A549 (cell line): ENCODE data around the gene F8. TPM values are rescaled to one million over a fixed set of nuclear protein-coding genes. Genes with fewer than 3 reads are reported as not detected.

Experiments
- ATAC-seq, 2 experiments: fragments of 200-7000 bp in 1 of 2; fragments of >200 bp in 1 of 2; cut with Nextera tagmentation in 1 of 2; cut with Tn5 transposase in 1 of 2; 3 replicates each; pipeline versions ENCODE4 v1.8.0 to v1.9.1; 2018 to 2020; ENCODE audit warnings: mild to moderate bottlenecking in 1 of 2, moderate library complexity in 1 of 2
- CTCF ChIA-PET: fragments of 300-600 bp; sonication (Branson Sonifier 250); formaldehyde crosslinking; extraction: SDS; loops from one replicate; lab custom pipeline; 2021; ENCODE audit warnings: antibody characterized with exemption, inconsistent platforms; lab: Yijun Ruan, JAX
- POLR2A ChIA-PET: fragments of 350-600 bp; formaldehyde crosslinking; extraction: SDS; loops from one replicate; lab custom pipeline; 2021; ENCODE audit warnings: antibody characterized with exemption, inconsistent platforms; lab: Yijun Ruan, JAX
- DNase-seq, 2 experiments: peaks; one replicate each; pipeline versions ENCODE4 v3.0.0 to v3.0.0-alpha.2; 2011 to 2016; ENCODE audit warnings: low read depth in 1 of 2, low spot score in 1 of 2
- FAIRE-seq: peaks from 2 replicates; lab custom pipeline; 2011; peaks lifted over from hg19 to GRCh38; lab: Jason Lieb, UNC
- H3K27ac ChIP-seq, 2 experiments: fragments of >200 bp; sonication (Bioruptor Twin); formaldehyde crosslinking; 3 replicates each; pipeline ENCODE4 v1.5.1; 2016 to 2017
- H3K4me1 ChIP-seq: fragments of >200 bp; sonication (Bioruptor Twin); formaldehyde crosslinking; 3 replicates; pipeline ENCODE4 v1.6.1; 2016
- H3K4me2 ChIP-seq: fragments of >200 bp; sonication (Bioruptor Twin); formaldehyde crosslinking; 3 replicates; pipeline ENCODE4 v1.6.1; 2016
- H3K4me3 ChIP-seq: fragments of >200 bp; sonication (Bioruptor Twin); formaldehyde crosslinking; 3 replicates; pipeline ENCODE4 v1.5.1; 2016
- H3K9me3 ChIP-seq: fragments of >200 bp; sonication (Bioruptor Twin); formaldehyde crosslinking; 3 replicates; pipeline ENCODE4 v1.6.1; 2016
- ATOH8 ChIP-seq: fragments of 250-450 bp; sonication (Bioruptor Pico); IDR thresholded peaks from 2 replicates; pipeline ENCODE4 v1.5.0; 2020; ENCODE audit warnings: low read depth, mild to moderate bottlenecking, moderate library complexity
- BHLHE40 ChIP-seq: IDR thresholded peaks from 2 replicates; pipeline ENCODE4 v1.6.1; 2012; ENCODE audit warnings: low read depth, low read length, inconsistent platforms
- CBX8 ChIP-seq: fragments of 200-600 bp; sonication (generic); IDR thresholded peaks from 2 replicates; pipeline ENCODE4 v1.6.1; 2016
- CEBPB ChIP-seq, 2 experiments: fragments of >200 bp in 1 of 2; sonication (Bioruptor Twin) in 1 of 2; formaldehyde crosslinking in 1 of 2; IDR thresholded peaks; 2 replicates each; pipeline ENCODE4 v1.6.1; 2012 to 2016
- CHD2 ChIP-seq: fragments of 150-350 bp; IDR thresholded peaks from 2 replicates; pipeline ENCODE4 v1.6.1; 2014; ENCODE audit warnings: low read length; ENCODE audit not compliant: partially characterized antibody
- CHD4 ChIP-seq: fragments of 200-600 bp; sonication (generic); IDR thresholded peaks from 2 replicates; pipeline ENCODE4 v1.6.1; 2016; ENCODE audit warnings: antibody characterized with exemption, mild to moderate bottlenecking, borderline replicate concordance
- EHMT2 ChIP-seq: fragments of 200-600 bp; sonication (generic); IDR thresholded peaks from 2 replicates; pipeline ENCODE4 v1.6.1; 2016; ENCODE audit warnings: antibody characterized with exemption, low read depth, mild to moderate bottlenecking, moderate library complexity
- ELK1 ChIP-seq: fragments of 150-350 bp; IDR thresholded peaks from 2 replicates; pipeline ENCODE4 v1.6.1; 2014; ENCODE audit warnings: low read depth, mild to moderate bottlenecking, low read length
- EP300 ChIP-seq, 2 experiments: fragments of >200 bp; sonication (Bioruptor Twin); formaldehyde crosslinking; IDR thresholded peaks; 2 replicates in 1 of 2; 3 replicates in 1 of 2; pipeline ENCODE4 v1.6.1; 2016 to 2017
- GATA3 ChIP-seq: IDR thresholded peaks from 2 replicates; pipeline ENCODE4 v1.6.1; 2012; ENCODE audit warnings: borderline replicate concordance
- HES2 ChIP-seq: fragments of >200 bp; sonication (Bioruptor Twin); formaldehyde crosslinking; IDR thresholded peaks from 2 replicates; pipeline ENCODE4 v1.6.1; 2016
- HEYL ChIP-seq: fragments of 250-450 bp; sonication (Bioruptor Pico); IDR thresholded peaks from 2 replicates; pipeline ENCODE4 v1.8.0; 2021; ENCODE audit warnings: mild to moderate bottlenecking, moderate library complexity
- HOXA7 ChIP-seq: fragments of 250-450 bp; sonication (Bioruptor Pico); IDR thresholded peaks from 2 replicates; pipeline ENCODE4 v1.5.0; 2020; ENCODE audit warnings: mild to moderate bottlenecking, moderate library complexity
- HOXB5 ChIP-seq: fragments of 250-450 bp; sonication (Bioruptor Pico); IDR thresholded peaks from 2 replicates; pipeline ENCODE4 v1.5.0; 2020; ENCODE audit warnings: mild to moderate bottlenecking, moderate library complexity
- KDM5A ChIP-seq: fragments of 200-600 bp; sonication (generic); IDR thresholded peaks from 2 replicates; pipeline ENCODE4 v1.6.1; 2016; ENCODE audit warnings: antibody characterized with exemption, mild to moderate bottlenecking
- MAFK ChIP-seq: fragments of 450-650 bp; IDR thresholded peaks from 2 replicates; pipeline ENCODE4 v1.6.1; 2014; ENCODE audit not compliant: partially characterized antibody
- NPAS2 ChIP-seq: fragments of 250-450 bp; sonication (Bioruptor Pico); IDR thresholded peaks from 2 replicates; pipeline ENCODE4 v1.8.0; 2022; ENCODE audit warnings: mild to moderate bottlenecking, moderate library complexity, borderline replicate concordance
- NR3C1 ChIP-seq: fragments of >200 bp; sonication (Bioruptor Twin); formaldehyde crosslinking; IDR thresholded peaks from 3 replicates; pipeline ENCODE4 v1.6.1; 2017
- PHF8 ChIP-seq: fragments of 200-600 bp; sonication (generic); IDR thresholded peaks from 2 replicates; pipeline ENCODE4 v1.6.1; 2016; ENCODE audit warnings: low read depth, mild to moderate bottlenecking, antibody characterized with exemption, moderate library complexity, borderline replicate concordance
- POLR2AphosphoS2 ChIP-seq: conservative IDR thresholded peaks from 2 replicates; pipeline ENCODE4 v1.6.1; 2012; ENCODE audit warnings: low read length, improper control_type of control experiment, inconsistent platforms
- RARB ChIP-seq: fragments of 250-450 bp; sonication (Bioruptor Pico); IDR thresholded peaks from 2 replicates; pipeline ENCODE4 v1.8.0; 2021; ENCODE audit warnings: mild to moderate bottlenecking, moderate library complexity
- RFX5 ChIP-seq: fragments of 450-650 bp; IDR thresholded peaks from 2 replicates; pipeline ENCODE4 v1.7.1; 2014; ENCODE audit warnings: antibody characterized with exemption, mild to moderate bottlenecking, moderate library complexity
- SMC3 ChIP-seq: fragments of >200 bp; sonication (Bioruptor Twin); formaldehyde crosslinking; IDR thresholded peaks from 3 replicates; pipeline ENCODE4 v1.6.1; 2018; ENCODE audit warnings: inconsistent platforms
- SREBF2 ChIP-seq: fragments of 450-650 bp; IDR thresholded peaks from 2 replicates; pipeline ENCODE4 v1.6.1; 2014; ENCODE audit warnings: mild to moderate bottlenecking, moderate library complexity
- TFCP2L1 ChIP-seq: fragments of 250-450 bp; sonication (Bioruptor Pico); IDR thresholded peaks from 2 replicates; pipeline ENCODE4 v1.5.0; 2021; ENCODE audit warnings: mild to moderate bottlenecking
- TP53 ChIP-seq: fragments of 250-450 bp; sonication (Bioruptor Pico); IDR thresholded peaks from 2 replicates; pipeline ENCODE4 v1.5.0; 2021; ENCODE audit warnings: mild to moderate bottlenecking, moderate library complexity
- ZC3H11A ChIP-seq: fragments of 450-650 bp; IDR thresholded peaks from 2 replicates; pipeline ENCODE4 v1.6.1; 2014; ENCODE audit warnings: antibody characterized with exemption, mild to moderate bottlenecking
- ZFP36 ChIP-seq: fragments of 450-650 bp; IDR thresholded peaks from 2 replicates; pipeline ENCODE4 v1.6.1; 2014; ENCODE audit warnings: borderline replicate concordance; ENCODE audit not compliant: partially characterized antibody
- WGBS: methylation state at CpG from one replicate; pipeline ENCODE4 v1.1.6; 2017; ENCODE audit errors: missing lambda C conversion rate; 5-methylcytosine and 5-hydroxymethylcytosine counted together
- polyA plus RNA-seq, 4 experiments: library from polyadenylated mRNA; depleted of rRNA in 3 of 4; stranded (reverse); fragments of >200 nt; fragmentation: RNase III in 1 of 4; extraction: RNeasy Plus Mini Kit Qiagen cat#74134 plus additional on column Dnase treatment in 1 of 4; gene quantifications; 2 replicates in 3 of 4; 3 replicates in 1 of 4; pipeline ENCODE4 v1.2.3, GENCODE V29; 2011 to 2017
- TF ChIP-seq, protein P1 (sequence below): fragments of 200-600 bp; sonication (generic); IDR thresholded peaks from 2 replicates; pipeline ENCODE4 v1.6.1; 2016; ENCODE audit warnings: antibody characterized with exemption, mild to moderate bottlenecking, moderate library complexity
- TF ChIP-seq, protein P2 (sequence below): IDR thresholded peaks from 2 replicates; pipeline ENCODE4 v1.6.1; 2012

Gene F8
- polyA plus RNA-seq, 2 of the 4 experiments (the other 2 are of a cell fraction): 4.3 to 6.9 TPM

DNA sequence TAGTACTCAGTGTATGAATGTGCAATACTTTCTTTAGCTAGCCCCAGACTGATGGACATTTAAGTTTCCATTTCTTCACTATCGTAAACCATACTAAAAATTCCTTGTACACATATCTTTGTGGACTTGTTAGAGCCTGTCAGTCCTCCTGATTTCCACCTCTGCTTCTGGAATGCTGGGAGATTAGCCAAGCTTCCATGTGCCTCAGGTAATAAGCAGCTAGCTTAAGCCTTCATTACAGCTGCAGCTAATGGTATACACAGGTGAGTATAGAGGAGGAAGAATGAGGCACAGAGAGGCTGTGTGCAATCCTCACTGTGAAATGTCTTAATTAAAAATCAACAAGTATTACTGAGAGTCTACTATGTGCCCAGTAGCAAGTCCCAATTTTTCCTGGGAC, 197.9 kb downstream of the F8 start:
- 69% methylated on average over 1 of the region's 1 CpG for WGBS

GRCh38 chrX:154822029-154822428, 200.5 kb downstream of the F8 start:
- ChIA-PET CTCF (no interaction called here), POLR2A (no interaction called here)
- Histone ChIP-seq H3K4me3 (no peak overlapping the region), H3K27ac (no peak overlapping the region), H3K9me3 (no peaks in the 10 kb centered on the region), H3K4me2 (no peak overlapping the region), H3K4me1 (no peaks in the 10 kb centered on the region)
- ATAC-seq: no peak
- DNase-seq: no peak
- no peak for TF ChIP-seq NR3C1
- TF ChIP-seq HOXA7 (CRISPR knock-in tag): no peak
- TF ChIP-seq PHF8: no peak
- no peak for TF ChIP-seq HEYL (CRISPR knock-in tag)
- no peak for TF ChIP-seq CHD2
- no peak for TF ChIP-seq TFCP2L1
- TF ChIP-seq EHMT2: no peak
- no peak for TF ChIP-seq KDM5A
- TF ChIP-seq, protein P1, sequence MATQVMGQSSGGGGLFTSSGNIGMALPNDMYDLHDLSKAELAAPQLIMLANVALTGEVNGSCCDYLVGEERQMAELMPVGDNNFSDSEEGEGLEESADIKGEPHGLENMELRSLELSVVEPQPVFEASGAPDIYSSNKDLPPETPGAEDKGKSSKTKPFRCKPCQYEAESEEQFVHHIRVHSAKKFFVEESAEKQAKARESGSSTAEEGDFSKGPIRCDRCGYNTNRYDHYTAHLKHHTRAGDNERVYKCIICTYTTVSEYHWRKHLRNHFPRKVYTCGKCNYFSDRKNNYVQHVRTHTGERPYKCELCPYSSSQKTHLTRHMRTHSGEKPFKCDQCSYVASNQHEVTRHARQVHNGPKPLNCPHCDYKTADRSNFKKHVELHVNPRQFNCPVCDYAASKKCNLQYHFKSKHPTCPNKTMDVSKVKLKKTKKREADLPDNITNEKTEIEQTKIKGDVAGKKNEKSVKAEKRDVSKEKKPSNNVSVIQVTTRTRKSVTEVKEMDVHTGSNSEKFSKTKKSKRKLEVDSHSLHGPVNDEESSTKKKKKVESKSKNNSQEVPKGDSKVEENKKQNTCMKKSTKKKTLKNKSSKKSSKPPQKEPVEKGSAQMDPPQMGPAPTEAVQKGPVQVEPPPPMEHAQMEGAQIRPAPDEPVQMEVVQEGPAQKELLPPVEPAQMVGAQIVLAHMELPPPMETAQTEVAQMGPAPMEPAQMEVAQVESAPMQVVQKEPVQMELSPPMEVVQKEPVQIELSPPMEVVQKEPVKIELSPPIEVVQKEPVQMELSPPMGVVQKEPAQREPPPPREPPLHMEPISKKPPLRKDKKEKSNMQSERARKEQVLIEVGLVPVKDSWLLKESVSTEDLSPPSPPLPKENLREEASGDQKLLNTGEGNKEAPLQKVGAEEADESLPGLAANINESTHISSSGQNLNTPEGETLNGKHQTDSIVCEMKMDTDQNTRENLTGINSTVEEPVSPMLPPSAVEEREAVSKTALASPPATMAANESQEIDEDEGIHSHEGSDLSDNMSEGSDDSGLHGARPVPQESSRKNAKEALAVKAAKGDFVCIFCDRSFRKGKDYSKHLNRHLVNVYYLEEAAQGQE: no peak
- no peak for TF ChIP-seq NPAS2
- TF ChIP-seq POLR2AphosphoS2: no peak
- TF ChIP-seq ELK1: no peak
- no peak for TF ChIP-seq CEBPB (IDR thresholded peaks at IDR 0.05)
- no peak for TF ChIP-seq MAFK
- TF ChIP-seq SMC3: no peak
- TF ChIP-seq RFX5: no peak
- no peak for TF ChIP-seq EP300 (IDR thresholded peaks at IDR 0.05)
- no peak for TF ChIP-seq BHLHE40
- no peak for TF ChIP-seq GATA3
- no peak for FAIRE-seq
- 55% methylated on average over 3 of the region's 3 CpGs for WGBS

More for the DNA sequence above, 197.9 kb downstream of the F8 start:
- FAIRE-seq (peak; percentile 67), ATAC-seq (no peak), DNase-seq (no peak)
- Histone ChIP-seq H3K9me3 (no peaks in the 10 kb centered on the region), H3K4me3 (no peak overlapping the region), H3K4me2 (no peak overlapping the region), H3K4me1 (no peaks in the 10 kb centered on the region), H3K27ac (no peak overlapping the region)
- CTCF ChIA-PET: no interaction called here
- no peak for TF ChIP-seq GATA3
- POLR2A ChIA-PET: no interaction called here

DNA sequence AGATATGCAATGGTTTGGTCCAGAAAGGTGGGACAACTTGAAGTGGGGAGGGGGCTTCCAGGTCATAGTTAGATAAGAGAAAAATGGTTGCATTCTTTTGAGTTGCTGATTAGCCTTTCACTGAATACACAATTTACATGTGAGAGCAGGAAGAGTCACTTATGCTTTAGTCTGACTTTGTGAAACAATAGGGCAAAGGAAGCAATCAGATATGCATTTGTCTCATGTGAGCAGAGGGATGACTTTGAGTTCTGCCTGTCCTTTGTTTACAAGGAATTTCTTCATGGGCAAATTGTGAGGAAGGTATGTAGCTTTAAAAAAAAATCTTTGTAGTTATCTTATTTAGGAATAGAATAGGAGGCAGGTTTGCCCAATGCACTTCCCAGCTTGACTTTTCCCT, 201.0 kb downstream of the F8 start:
- Histone ChIP-seq H3K4me3 (no peak overlapping the region), H3K4me2 (no peak overlapping the region), H3K27ac (no peak overlapping the region), H3K4me1 (no peaks in the 10 kb centered on the region), H3K9me3 (no peaks in the 10 kb centered on the region)
- DNase-seq: no peak
- CTCF ChIA-PET: interaction anchor here (2.4 kb wide), 1 partner anchor 73 kb away, joined by 6 read pairs; no protein-coding TSS in a partner anchor
- FAIRE-seq: no peak
- ATAC-seq: no peak
- no peak for TF ChIP-seq SREBF2
- no peak for TF ChIP-seq TFCP2L1
- no peak for TF ChIP-seq HES2
- no peak for TF ChIP-seq BHLHE40
- TF ChIP-seq, protein P2, sequence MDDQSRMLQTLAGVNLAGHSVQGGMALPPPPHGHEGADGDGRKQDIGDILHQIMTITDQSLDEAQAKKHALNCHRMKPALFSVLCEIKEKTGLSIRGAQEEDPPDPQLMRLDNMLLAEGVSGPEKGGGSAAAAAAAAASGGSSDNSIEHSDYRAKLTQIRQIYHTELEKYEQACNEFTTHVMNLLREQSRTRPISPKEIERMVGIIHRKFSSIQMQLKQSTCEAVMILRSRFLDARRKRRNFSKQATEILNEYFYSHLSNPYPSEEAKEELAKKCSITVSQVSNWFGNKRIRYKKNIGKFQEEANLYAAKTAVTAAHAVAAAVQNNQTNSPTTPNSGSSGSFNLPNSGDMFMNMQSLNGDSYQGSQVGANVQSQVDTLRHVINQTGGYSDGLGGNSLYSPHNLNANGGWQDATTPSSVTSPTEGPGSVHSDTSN: no peak
- TF ChIP-seq ATOH8 (CRISPR knock-in tag): no peak
- TF ChIP-seq EP300 (IDR thresholded peaks at IDR 0.05): no peak
- no peak for TF ChIP-seq ZFP36
- no peak for TF ChIP-seq MAFK
- no peak for TF ChIP-seq ZC3H11A
- no peak for TF ChIP-seq CBX8
- TF ChIP-seq TP53 (CRISPR knock-in tag): no peak
- no peak for TF ChIP-seq RARB (CRISPR knock-in tag)
- TF ChIP-seq CHD4: no peak
- TF ChIP-seq RFX5: no peak
- TF ChIP-seq POLR2AphosphoS2: no peak
- TF ChIP-seq HOXB5 (CRISPR knock-in tag): no peak
- POLR2A ChIA-PET: no interaction called here
